ENCODE measurements around the gene NEGR1.

Gene NEGR1

DNA sequence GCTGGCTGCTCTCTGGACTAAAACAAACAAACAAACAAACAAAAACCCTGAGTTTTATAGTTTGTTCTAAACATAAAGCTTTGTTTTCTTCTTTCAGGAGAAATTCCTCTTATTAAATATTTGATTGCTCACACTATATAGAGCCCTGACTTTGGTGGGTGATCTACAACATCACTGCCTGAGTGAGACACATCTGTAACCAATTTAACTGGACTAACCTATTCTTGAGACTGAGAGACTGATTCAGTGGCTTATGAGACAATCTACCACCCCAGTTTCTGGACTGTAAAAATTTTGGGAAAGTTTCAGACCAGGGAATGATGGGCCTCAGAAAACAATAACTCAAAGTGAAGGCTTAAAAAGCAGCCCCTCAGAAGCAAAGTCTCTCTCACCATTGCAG, 537.0 kb downstream of the NEGR1 start:
- TF ChIP-seq, protein P1, sequence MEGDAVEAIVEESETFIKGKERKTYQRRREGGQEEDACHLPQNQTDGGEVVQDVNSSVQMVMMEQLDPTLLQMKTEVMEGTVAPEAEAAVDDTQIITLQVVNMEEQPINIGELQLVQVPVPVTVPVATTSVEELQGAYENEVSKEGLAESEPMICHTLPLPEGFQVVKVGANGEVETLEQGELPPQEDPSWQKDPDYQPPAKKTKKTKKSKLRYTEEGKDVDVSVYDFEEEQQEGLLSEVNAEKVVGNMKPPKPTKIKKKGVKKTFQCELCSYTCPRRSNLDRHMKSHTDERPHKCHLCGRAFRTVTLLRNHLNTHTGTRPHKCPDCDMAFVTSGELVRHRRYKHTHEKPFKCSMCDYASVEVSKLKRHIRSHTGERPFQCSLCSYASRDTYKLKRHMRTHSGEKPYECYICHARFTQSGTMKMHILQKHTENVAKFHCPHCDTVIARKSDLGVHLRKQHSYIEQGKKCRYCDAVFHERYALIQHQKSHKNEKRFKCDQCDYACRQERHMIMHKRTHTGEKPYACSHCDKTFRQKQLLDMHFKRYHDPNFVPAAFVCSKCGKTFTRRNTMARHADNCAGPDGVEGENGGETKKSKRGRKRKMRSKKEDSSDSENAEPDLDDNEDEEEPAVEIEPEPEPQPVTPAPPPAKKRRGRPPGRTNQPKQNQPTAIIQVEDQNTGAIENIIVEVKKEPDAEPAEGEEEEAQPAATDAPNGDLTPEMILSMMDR (IDR thresholded peaks at IDR 0.05; ENCODE audit: low read length, missing control alignments), result no peak
- DNase-seq (ENCODE audit: low read depth), result no peak
- no peak overlapping the region for H3K4me3 ChIP-seq (replicated peaks; ENCODE audit: low read depth, low read length)

DNA sequence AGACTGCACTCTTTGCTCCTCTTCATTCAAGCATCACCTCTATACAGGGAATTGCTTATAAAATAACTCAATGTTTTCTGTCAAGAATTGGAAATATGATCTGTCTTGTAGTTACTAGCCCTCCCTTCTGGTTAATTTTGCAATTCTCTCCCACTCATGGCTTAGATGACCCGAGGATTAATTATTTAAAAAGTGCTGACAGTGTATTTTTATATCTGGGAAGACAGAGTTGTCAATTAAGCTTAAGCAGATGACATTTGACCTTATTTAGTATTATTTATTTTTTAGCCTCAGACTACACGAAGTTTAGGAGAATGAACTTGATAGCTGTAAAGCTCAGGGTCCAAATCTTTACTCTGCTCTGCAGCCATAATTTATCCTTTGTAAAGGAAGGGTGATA, 538.5 kb downstream of the NEGR1 start:
- DNase-seq (ENCODE audit: low read depth), result no peak
- TF ChIP-seq, protein P1 (IDR thresholded peaks at IDR 0.05; ENCODE audit: low read length, missing control alignments), result no peak
- H3K4me3 ChIP-seq (replicated peaks; ENCODE audit: low read depth, low read length), result no peak overlapping the region

DNA sequence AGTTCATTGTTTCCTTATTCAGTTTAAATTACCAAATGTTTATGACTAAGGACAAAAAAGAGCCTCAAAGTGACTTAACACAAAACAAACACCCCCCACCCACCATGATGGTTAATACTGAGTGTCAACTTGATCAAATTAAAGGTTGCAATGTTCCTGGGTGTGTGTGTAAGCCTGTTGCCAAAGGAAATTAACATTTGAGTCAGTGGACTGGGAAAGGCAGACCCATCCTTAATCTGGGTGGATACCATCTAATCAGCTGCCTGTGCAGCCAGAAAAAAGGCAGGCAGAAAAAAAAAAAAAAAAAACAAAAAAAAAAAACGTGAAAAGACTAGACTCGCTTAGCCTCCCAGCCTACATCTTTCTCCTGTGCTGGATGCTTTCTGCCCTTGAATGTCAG, 543.4 kb downstream of the NEGR1 start:
- no peak overlapping the region for H3K4me3 ChIP-seq (replicated peaks; ENCODE audit: low read depth, low read length)
- TF ChIP-seq, protein P1 (IDR thresholded peaks at IDR 0.05; ENCODE audit: low read length, missing control alignments), result no peak
- DNase-seq (ENCODE audit: low read depth), result no peak

DNA sequence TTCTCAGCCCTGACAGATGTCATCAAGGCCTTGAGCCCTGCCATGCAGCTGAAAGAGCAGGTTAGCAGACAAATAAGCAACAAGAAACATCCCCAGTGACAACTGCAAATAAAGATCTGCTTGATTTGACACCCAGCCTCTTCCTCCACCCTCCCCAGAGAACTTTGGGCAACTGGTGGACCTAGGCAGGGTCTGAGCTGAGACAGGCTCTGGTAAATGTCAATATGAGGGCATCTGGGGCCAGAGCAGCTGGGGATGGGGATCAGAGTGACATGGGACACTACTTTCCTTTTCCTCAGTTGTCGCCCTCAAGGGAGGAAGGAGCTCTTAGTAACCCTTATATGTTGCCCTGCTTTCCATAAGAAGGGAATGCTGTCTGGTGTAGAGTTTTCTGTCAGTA, 544.1 kb downstream of the NEGR1 start:
- no peak for DNase-seq (ENCODE audit: low read depth)
- TF ChIP-seq, protein P1 (IDR thresholded peaks at IDR 0.05; ENCODE audit: low read length, missing control alignments), result no peak
- H3K4me3 ChIP-seq (replicated peaks; ENCODE audit: low read depth, low read length), result no peak overlapping the region

DNA sequence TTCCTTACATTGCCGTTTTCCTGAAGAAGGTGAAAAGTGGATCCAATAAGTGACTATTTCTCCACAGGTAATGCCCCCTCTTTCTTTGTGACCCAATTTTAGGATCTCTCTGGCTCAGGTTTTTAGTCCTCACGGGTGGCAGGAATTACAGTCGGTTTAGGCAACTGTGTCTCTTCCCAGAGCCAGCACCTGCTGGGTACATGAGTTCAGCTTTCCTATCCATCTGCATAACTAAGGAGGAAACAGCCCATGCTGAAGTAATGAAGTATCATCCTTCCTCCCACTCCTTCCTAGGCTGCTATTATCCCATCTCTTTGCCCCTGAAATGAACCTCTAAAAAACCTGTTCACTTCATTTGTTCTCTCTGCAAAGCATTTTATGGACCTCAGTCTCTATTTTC, 544.6 kb downstream of the NEGR1 start:
- H3K4me3 ChIP-seq (replicated peaks; ENCODE audit: low read depth, low read length), result no peak overlapping the region
- TF ChIP-seq, protein P1 (IDR thresholded peaks at IDR 0.05; ENCODE audit: low read length, missing control alignments), result no peak
- DNase-seq (ENCODE audit: low read depth), result no peak

DNA sequence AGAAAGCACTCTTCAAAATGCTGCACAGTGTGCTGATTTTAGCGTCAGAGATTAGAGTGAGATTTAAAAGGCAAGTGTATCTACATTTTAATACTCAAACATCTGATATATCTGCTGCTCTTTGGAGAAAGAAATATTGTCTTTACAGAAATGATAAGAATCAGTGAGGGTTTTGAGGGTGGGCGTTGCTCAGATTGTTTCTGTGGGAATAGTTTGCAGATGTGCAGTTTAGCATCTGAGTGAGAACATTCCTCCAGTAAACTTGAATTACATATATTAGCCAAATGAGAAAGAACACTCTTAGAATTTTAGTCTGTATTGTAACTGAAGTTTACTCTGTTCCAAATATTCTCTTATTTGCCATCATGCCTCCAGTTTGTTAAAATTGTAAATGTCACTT, 549.2 kb downstream of the NEGR1 start:
- DNase-seq (ENCODE audit: low read depth), result no peak
- H3K4me3 ChIP-seq (replicated peaks; ENCODE audit: low read depth, low read length), result no peak overlapping the region
- TF ChIP-seq, protein P1 (IDR thresholded peaks at IDR 0.05; ENCODE audit: low read length, missing control alignments), result no peak

DNA sequence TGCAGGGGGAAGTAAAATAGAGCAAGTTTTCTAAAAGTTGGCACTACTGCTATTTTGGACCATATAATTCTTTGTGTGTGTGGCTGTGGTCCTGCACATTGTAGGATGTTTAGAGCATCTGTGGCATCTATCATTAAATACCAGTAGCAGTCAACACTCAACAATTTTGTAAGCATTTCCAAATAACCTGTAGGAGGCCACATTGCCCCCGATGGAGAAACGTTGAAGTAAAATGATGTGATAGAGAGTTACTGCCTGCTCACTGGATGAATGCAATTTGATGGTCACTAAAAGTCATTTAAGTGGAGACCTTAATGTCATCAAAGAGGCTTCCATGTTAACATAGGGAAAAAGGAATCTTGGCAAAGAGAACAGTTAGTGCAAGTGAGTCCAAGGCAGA, 560.8 kb downstream of the NEGR1 start:
- H3K4me3 ChIP-seq (replicated peaks; ENCODE audit: low read depth, low read length), result no peak overlapping the region
- DNase-seq (ENCODE audit: low read depth), result no peak
- TF ChIP-seq, protein P1 (IDR thresholded peaks at IDR 0.05; ENCODE audit: low read length, missing control alignments), result no peak
